Right lobe of liver (tissue), 4 donors: ENCODE data around the gene PADI2.

Source experiments
- POLR2A ChIP-seq: fragments of 450-650 bp; IDR thresholded peaks from one replicate; pipeline ENCODE4 v1.6.1; 2017; ENCODE audit warnings: antibody characterized with exemption, mild to moderate bottlenecking
- TF ChIP-seq, protein P1 (sequence below), 4 donors: fragments of 200-600 bp in 3 of 4; fragments of 450-650 bp in 1 of 4; IDR thresholded peaks; one replicate each; pipeline versions ENCODE4 v1.5.1 to v1.8.0; 2016 to 2022; ENCODE audit warnings: antibody characterized with exemption in 4 of 4, mild to moderate bottlenecking in 2 of 4
- donor health status: DM: no; HTN: no; CAD: no.
- donor health status: DM: no; HTN: no; CAD: no.
- donor health status: DM: no; HTN: yes; CAD: no.

DNA sequence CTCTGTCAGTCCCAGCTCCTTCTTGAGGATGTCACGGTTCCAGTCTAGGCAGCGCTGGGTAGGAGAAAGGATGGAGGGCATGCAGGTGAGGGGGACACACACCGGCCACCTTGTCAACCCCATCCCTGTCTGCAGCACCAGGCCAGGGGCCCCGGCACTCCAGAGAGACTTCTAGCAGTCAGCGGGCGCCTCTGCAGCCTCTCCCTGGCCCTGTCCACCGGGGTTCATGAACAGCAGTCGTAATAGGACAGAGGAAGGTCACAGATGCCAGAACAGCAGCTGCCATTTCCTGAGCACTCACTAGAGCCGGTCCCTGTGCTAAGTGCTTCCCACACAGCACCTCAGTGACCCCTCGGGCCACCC, 49.1 kb downstream of the PADI2 start:
- TF ChIP-seq, protein P1, sequence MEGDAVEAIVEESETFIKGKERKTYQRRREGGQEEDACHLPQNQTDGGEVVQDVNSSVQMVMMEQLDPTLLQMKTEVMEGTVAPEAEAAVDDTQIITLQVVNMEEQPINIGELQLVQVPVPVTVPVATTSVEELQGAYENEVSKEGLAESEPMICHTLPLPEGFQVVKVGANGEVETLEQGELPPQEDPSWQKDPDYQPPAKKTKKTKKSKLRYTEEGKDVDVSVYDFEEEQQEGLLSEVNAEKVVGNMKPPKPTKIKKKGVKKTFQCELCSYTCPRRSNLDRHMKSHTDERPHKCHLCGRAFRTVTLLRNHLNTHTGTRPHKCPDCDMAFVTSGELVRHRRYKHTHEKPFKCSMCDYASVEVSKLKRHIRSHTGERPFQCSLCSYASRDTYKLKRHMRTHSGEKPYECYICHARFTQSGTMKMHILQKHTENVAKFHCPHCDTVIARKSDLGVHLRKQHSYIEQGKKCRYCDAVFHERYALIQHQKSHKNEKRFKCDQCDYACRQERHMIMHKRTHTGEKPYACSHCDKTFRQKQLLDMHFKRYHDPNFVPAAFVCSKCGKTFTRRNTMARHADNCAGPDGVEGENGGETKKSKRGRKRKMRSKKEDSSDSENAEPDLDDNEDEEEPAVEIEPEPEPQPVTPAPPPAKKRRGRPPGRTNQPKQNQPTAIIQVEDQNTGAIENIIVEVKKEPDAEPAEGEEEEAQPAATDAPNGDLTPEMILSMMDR (IDR thresholded peaks at IDR 0.05), result no peak
- TF ChIP-seq POLR2A, result no peak
